Stomach (tissue), 4 donors: Measurements from ENCODE around the gene MNAT1.

Experiments
- CTCF ChIP-seq, 7 experiments: fragments of 450-650 bp in 4 of 7; fragments of 200-600 bp in 3 of 7; sonication (generic) in 3 of 7; IDR thresholded peaks; one replicate each; pipeline ENCODE4 v1.5.1; 2016 to 2019; ENCODE audit warnings: antibody characterized with exemption in 7 of 7, control low read depth in 2 of 7, mild to moderate bottlenecking in 1 of 7
- EP300 ChIP-seq: sonication (generic); formaldehyde crosslinking; IDR thresholded peaks from one replicate; pipeline ENCODE4 v1.6.1; 2017; ENCODE audit warnings: antibody characterized with exemption
- POLR2A ChIP-seq, 4 donors: fragments of 450-650 bp; IDR thresholded peaks; one replicate each; pipeline ENCODE4 v1.6.1; 2016; ENCODE audit warnings: antibody characterized with exemption in 4 of 4, control low read depth in 2 of 4, mild to moderate bottlenecking in 1 of 4, moderate library complexity in 1 of 4
- POLR2AphosphoS5 ChIP-seq, 3 donors: sonication (generic); formaldehyde crosslinking; IDR thresholded peaks; one replicate each; pipeline ENCODE4 v1.6.1; 2016; ENCODE audit warnings: antibody characterized with exemption in 3 of 3

- no peak for TF ChIP-seq POLR2A (IDR thresholded peaks at IDR 0.05)
- TF ChIP-seq CTCF (IDR thresholded peaks at IDR 0.05): no peak
- no peak for TF ChIP-seq POLR2AphosphoS5 (IDR thresholded peaks at IDR 0.05)
- no peak for TF ChIP-seq EP300
Observed at GRCh38 chr14:60925286-60925685, 190.7 kb downstream of the MNAT1 start.
